KMS-11 (cell line): ENCODE data around the gene SNCB.

Source experiments
- H2AFZ ChIP-seq: fragments of 200-600 bp; sonication (generic); 2 replicates; pipeline ENCODE4 v1.6.1; 2016; ENCODE audit warnings: antibody characterized with exemption, mixed run types, low read depth
- H3K27ac ChIP-seq: fragments of 200-600 bp; sonication (generic); 2 replicates; pipeline ENCODE4 v1.6.1; 2016; ENCODE audit warnings: mild to moderate bottlenecking, mixed run types
- H3K27me3 ChIP-seq: fragments of 200-600 bp; sonication (generic); 2 replicates; pipeline ENCODE4 v1.6.1; 2017; ENCODE audit warnings: mild to moderate bottlenecking, low read depth, mixed run types, moderate library complexity; ENCODE audit not compliant: insufficient read depth
- H3K36me3 ChIP-seq: fragments of 200-600 bp; sonication (generic); 2 replicates; pipeline ENCODE4 v1.6.1; 2017; ENCODE audit warnings: mild to moderate bottlenecking, mixed run types; ENCODE audit not compliant: insufficient read depth
- H3K4me1 ChIP-seq: fragments of 200-600 bp; sonication (generic); 2 replicates; pipeline ENCODE4 v1.6.1; 2016; ENCODE audit warnings: mild to moderate bottlenecking, low read depth, mixed run types; ENCODE audit not compliant: poor library complexity, severe bottlenecking
- H3K4me2 ChIP-seq: fragments of 200-600 bp; sonication (generic); 2 replicates; pipeline ENCODE4 v1.7.0; 2016; ENCODE audit warnings: mild to moderate bottlenecking, mixed run types
- H3K4me3 ChIP-seq: fragments of 200-600 bp; sonication (generic); IDR thresholded peaks from 2 replicates; pipeline ENCODE4 v1.6.1; 2017; ENCODE audit warnings: low read depth, low read length, mixed read lengths; ENCODE audit not compliant: insufficient read depth
- H3K79me2 ChIP-seq: fragments of 200-600 bp; sonication (generic); 2 replicates; pipeline ENCODE4 v1.6.1; 2016; ENCODE audit warnings: low read depth, mixed run types; ENCODE audit not compliant: insufficient read depth
- H3K9ac ChIP-seq: fragments of 200-600 bp; sonication (generic); 2 replicates; pipeline ENCODE4 v1.6.1; 2016; ENCODE audit warnings: mild to moderate bottlenecking, mixed run types
- H4K20me1 ChIP-seq: fragments of 200-600 bp; sonication (generic); 2 replicates; pipeline ENCODE4 v1.6.1; 2016; ENCODE audit warnings: mild to moderate bottlenecking, mixed run types; ENCODE audit not compliant: insufficient read depth
- TF ChIP-seq, protein P1 (sequence below): fragments of 200-600 bp; sonication (generic); conservative IDR thresholded peaks from 2 replicates; pipeline ENCODE4 v1.6.1; 2017; ENCODE audit warnings: low read depth, mild to moderate bottlenecking, antibody characterized with exemption, low read length, moderate library complexity, mixed read lengths

Gene SNCB

DNA sequence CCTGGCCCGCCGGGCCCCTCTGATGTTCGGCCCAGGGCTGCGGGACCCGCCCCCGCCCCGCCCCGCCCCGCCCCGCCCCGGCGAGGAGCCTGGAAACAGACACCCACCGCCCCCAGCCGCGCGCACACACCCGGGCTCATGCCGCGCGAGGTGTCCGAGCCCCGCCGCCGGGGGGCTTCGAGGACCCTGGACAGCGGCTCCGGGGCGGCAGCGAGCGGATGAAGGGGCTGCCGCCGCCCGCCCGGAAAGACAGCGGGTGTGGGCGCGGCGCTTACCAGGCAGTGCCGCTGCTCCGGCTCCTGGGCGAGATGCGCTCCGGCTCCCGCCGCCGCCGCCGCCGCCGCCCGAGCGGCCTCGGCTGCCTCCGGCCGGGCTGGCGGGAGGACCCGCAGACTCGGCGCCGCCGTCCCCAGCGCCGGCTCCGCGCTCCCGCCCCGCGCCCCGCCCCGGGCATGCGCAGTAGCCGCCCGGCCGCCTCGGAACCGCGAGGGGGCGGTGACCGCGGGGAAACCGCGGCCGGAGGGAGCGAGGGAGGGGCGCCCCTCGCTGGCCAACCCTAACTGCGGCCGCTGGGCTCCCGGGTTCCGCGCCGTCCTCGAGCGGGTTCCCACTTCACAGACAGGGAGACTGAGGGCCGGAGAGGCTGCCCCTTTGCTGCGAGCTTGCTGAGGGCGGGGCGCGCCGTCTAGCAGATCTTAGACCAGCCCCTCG, 20.5 kb downstream of the SNCB start, which contains the start of gene GPRIN1:
GPRIN1 (minus strand) TSS at position 433 of the 711 bp plus-strand sequence. CDS start 10,322 bp downstream, outside the sequence.
- Histone ChIP-seq H3K79me2 (peaks cover 9% of the 10 kb centered on the region; the same call in 1 of the 2 replicates), H4K20me1 (no peaks in the 10 kb centered on the region), H3K27ac (no peak within 1 kb of the TSS), H3K4me2 (peak within 1 kb of the TSS; percentile 71), H3K4me3 (no peak within 1 kb of the TSS), H3K4me1 (peaks cover 39% of the 10 kb centered on the region), H3K27me3 (no peaks in the 10 kb centered on the region; the same call in 1 of the 2 replicates), H3K9ac (peak within 1 kb of the TSS; percentile 35; the same call in 1 of the 2 replicates), H3K36me3 (no peaks in the 10 kb centered on the region), H2AFZ (peak within 1 kb of the TSS; percentile 49; the same call in 1 of the 2 replicates)
- TF ChIP-seq, protein P1, sequence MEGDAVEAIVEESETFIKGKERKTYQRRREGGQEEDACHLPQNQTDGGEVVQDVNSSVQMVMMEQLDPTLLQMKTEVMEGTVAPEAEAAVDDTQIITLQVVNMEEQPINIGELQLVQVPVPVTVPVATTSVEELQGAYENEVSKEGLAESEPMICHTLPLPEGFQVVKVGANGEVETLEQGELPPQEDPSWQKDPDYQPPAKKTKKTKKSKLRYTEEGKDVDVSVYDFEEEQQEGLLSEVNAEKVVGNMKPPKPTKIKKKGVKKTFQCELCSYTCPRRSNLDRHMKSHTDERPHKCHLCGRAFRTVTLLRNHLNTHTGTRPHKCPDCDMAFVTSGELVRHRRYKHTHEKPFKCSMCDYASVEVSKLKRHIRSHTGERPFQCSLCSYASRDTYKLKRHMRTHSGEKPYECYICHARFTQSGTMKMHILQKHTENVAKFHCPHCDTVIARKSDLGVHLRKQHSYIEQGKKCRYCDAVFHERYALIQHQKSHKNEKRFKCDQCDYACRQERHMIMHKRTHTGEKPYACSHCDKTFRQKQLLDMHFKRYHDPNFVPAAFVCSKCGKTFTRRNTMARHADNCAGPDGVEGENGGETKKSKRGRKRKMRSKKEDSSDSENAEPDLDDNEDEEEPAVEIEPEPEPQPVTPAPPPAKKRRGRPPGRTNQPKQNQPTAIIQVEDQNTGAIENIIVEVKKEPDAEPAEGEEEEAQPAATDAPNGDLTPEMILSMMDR: no peak

DNA sequence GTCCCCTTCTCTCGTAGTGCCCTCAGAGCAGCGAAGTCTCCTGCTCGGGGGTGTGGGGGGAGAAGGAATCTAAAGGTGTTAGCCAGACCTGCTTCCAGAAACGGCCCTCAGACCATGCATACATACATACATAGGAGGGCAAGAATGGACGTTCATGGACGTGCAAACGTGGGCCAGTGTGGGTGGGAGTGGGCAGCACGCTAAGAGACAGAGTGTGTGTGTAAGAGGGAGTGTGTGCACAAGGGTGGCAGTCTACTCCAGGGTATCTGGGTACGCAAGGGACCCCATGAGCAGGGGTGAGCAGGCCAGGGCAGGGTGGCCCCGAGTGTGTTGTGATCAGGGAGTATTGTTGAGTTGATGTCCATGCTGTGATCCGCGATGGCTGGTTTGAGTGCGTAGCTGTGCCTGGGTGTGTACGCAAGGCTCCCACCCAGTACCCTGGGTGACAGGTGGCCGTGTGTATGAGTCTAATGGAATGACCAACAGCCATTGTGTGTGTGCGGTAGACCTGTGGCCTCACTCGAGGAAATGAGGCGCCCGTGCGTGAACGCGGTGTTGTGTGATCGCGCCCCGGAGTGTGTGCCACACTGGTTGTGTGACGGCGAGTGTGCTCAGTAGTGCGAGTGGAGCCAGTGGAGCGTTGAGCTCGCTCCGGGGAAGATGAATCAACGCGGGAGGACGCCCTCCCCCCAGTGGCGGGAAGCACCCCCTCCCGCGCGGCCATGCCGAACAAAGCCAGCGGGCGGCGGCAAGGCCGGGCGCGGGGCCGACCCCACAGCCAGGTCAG, 21.2 kb downstream of the SNCB start:
- Histone ChIP-seq H4K20me1 (no peaks in the 10 kb centered on the region), H3K4me1 (peaks cover 39% of the 10 kb centered on the region), H3K36me3 (no peaks in the 10 kb centered on the region), H3K27ac (no peak overlapping the region), H3K4me3 (no peak overlapping the region), H3K27me3 (no peaks in the 10 kb centered on the region; the same call in 1 of the 2 replicates), H3K9ac (peak overlapping the region; percentile 6; the same call in 1 of the 2 replicates), H3K79me2 (peaks cover 9% of the 10 kb centered on the region; the same call in 1 of the 2 replicates), H3K4me2 (peak overlapping the region; percentile 71), H2AFZ (no peak overlapping the region)
- TF ChIP-seq, protein P1: no peak

DNA sequence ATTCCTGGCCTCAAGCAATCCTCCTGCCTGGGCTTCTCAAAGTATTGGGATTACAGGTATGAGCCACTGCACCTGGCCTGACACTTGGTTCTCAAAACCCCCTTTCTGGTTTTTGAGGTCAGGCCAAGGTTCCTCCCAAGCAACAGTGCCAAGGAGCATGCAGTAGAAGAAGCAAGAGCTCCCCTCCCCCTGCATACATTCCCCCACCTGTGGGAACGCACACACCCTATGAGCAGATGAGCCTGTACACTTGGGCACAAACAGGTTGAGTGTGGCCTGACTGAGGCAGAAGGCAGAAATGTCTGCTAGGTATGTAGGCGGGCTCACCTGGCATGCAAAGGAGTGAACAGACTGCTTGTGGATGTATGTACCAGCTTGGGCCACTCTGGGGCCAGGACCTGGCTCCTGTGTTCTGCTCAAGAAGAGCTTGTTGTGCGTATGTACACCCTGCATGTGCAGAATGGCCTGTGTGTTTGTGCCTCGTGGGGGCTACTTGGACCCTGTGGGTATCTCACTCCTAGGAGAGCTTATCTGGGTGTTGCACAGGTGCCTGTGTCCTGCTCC, 22.1 kb downstream of the SNCB start:
- Histone ChIP-seq H3K27ac (no peak overlapping the region), H3K4me3 (no peak overlapping the region), H2AFZ (no peak overlapping the region), H4K20me1 (no peaks in the 10 kb centered on the region), H3K79me2 (peaks cover 9% of the 10 kb centered on the region; the same call in 1 of the 2 replicates), H3K36me3 (no peaks in the 10 kb centered on the region), H3K27me3 (no peaks in the 10 kb centered on the region; the same call in 1 of the 2 replicates), H3K9ac (no peak overlapping the region), H3K4me2 (peak overlapping the region; percentile 71), H3K4me1 (peaks cover 39% of the 10 kb centered on the region)
- TF ChIP-seq, protein P1: no peak

DNA sequence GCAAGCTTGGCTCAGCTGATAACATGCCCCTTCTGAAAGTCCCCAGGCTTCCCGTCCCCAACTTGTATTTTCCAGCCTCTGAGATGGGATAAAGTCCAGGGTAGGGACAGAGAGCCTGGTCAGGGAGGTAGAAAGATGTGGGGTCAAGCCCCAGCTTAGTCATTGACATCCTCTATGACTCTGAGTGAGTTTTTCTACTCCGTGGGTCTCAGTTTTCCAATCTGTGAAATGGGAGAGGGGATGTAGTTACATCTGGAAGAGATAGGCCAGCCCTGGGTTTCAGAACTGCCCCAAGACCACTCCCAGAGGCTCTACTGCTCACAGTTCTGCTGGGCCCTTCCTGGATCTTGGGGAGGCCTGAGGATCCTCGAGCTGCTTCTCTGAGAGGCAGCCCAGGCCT, 23.5 kb downstream of the SNCB start:
- Histone ChIP-seq H3K27ac (no peak overlapping the region), H2AFZ (no peak overlapping the region), H3K4me1 (peaks cover 39% of the 10 kb centered on the region), H3K27me3 (no peaks in the 10 kb centered on the region; the same call in 1 of the 2 replicates), H3K4me3 (no peak overlapping the region), H4K20me1 (no peaks in the 10 kb centered on the region), H3K36me3 (no peaks in the 10 kb centered on the region), H3K9ac (no peak overlapping the region), H3K79me2 (peaks cover 9% of the 10 kb centered on the region; the same call in 1 of the 2 replicates), H3K4me2 (no peak overlapping the region; the same call in 1 of the 2 replicates)
- TF ChIP-seq, protein P1: no peak
